CMK (cell line): ENCODE measurements around the gene STARD13.

Source experiments
- DNase-seq: peaks from one replicate; pipeline ENCODE4 v3.0.0-alpha.2; 2010; ENCODE audit warnings: low read depth

Gene STARD13

DNA sequence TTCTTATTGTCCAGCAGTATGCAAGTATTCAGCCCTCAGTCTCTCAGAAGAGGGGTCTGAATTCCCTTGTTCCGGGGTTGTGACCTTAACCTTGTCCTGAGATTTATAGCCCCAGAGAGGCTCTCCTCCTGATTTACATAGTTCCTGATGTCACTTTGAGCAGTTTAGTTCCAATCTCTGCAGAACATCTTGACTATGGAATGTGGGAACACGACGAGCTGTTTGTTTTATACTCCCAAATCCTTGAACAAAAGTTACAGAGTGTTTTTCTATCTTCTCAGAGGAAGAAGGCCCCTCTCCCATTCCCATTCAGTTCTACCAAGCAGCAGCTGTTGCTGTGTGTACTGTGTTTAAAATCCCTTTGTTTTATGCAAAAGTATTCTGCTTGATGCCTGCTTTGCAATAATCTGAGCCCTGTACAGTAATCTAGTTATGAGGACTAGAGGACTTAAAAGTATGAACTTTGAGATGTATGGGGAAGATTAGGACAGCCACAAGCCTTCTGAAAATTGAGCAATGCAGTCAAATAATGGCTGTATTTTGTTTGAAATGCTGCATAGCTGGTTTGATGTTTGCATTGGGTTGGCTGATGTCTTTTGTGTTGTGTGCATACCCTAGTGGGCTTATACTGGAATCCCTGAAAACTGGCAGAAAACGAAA is 194.7 kb downstream of the STARD13 start:
- no peak for DNase-seq

- no peak for DNase-seq
Observed at GRCh38 chr13:33089311-33089710, 196.2 kb downstream of the STARD13 start.

- no peak for DNase-seq
Observed at GRCh38 chr13:33087790-33088189, 197.8 kb downstream of the STARD13 start.

GRCh38 chr13:33087091-33087490 is 198.5 kb downstream of the STARD13 start:
- DNase-seq: no peak

DNA sequence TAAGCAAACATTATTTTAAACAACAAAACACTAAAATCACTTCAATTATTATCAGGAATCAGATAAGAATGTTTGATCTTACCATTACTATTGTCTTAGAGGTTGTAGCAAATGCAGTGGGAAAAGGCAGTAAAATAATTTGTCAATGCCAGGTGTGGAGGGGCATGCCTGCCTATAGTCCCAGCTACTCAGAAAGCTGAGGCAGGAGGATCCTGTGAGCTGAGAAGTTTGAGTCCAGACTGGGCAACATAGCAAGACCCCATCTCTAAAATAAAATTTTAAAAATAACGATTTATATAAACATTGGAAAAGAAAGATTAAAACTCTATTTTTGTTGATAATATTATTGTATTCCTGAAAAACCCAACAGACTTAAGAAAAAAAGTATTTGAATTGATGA is 202.5 kb downstream of the STARD13 start:
- DNase-seq: no peak

- no peak for DNase-seq
Observed at GRCh38 chr13:33081666-33082065, 203.9 kb downstream of the STARD13 start.

- DNase-seq: no peak
Observed at GRCh38 chr13:33080972-33081590, 204.5 kb downstream of the STARD13 start.

- DNase-seq: no peak
Observed at GRCh38 chr13:33079960-33080359, 205.6 kb downstream of the STARD13 start.

DNA sequence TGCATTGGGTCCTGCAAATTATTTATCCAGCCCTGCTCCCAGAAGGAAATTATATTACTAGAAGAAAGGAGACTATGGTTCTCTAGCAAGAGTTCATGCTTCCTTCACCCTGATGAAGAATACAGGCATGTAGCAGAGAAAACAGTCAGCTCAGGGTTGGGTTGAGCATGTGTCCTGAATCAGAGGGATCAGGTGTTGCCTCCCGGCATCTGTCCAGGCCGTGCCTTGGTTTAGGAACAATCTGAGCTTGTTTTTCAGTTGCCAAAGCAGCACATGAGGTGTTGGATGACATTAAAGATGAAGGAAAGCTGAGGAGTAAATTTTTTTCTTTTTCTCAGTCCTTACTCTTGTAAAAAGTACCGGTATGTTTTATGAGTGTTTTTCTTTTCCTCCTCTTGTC is 207.3 kb downstream of the STARD13 start:
- DNase-seq: no peak

DNA sequence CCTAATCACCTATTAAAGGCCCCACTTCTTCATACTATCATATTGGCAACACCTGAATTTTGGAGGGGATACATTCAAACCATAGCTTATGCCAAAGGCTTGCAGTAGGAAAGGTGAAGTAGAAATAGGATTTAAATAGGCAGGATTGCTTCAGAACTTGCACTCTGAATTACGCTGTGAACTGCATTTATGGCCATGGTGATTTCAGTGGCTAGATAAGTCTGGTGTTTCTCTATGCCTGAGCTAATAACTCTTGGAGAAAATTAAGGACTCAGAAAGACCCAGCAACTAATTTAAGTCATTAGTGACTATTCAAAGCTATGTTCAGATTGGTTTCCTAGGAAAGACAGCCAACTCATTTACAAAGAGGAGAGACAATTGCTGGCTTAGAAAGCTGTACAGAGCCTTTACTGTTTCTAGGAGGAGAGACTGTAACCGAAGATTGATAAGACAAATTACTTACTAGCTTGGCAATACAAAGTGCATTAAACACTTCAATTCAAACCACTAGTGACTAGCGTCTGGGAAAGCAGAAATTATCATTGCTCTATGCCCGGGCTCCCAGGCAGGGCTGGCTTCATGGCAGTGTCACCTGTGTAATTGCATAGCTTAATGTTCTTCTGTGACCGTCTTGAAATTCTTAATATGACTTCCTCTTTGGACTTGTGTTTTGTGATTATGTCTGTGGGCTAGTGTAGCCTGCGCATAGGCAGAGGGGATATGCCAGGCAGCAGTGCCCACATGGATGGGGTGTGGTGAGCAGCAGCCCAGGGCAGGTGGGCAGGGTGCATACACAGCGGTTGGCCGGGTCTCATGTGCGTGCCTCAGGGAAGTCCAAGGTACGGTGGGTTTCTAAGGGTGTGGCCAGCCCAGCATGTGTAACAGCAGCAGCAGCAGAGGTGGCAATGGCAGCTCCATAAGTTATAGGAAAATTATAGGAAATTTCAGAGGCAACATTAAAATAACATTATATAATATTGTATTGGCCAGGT is 209.3 kb downstream of the STARD13 start:
- DNase-seq: no peak

GRCh38 chr13:33073338-33073737 is 212.2 kb downstream of the STARD13 start:
- DNase-seq: no peak

DNA sequence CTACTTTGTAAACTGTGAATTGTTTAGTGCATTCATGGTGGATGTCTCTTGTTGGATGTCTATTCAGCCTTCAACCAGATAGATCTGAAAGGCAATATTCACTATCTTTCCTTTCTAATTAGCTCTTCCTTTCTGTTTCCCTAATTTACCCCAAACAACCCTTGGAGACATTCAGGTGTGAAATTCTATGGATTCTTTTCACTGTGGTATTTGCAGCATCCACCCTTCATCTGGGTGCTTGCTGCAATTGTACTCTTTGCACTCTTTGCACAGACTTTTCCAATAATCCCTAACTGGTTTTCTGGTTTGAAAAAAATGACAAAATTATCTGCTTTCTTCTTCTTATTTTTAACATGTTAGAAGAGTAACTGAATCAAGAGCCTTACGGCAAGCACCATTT is 212.8 kb downstream of the STARD13 start:
- DNase-seq: no peak

- no peak for DNase-seq
Observed at GRCh38 chr13:33072282-33072681, 213.3 kb downstream of the STARD13 start.

DNA sequence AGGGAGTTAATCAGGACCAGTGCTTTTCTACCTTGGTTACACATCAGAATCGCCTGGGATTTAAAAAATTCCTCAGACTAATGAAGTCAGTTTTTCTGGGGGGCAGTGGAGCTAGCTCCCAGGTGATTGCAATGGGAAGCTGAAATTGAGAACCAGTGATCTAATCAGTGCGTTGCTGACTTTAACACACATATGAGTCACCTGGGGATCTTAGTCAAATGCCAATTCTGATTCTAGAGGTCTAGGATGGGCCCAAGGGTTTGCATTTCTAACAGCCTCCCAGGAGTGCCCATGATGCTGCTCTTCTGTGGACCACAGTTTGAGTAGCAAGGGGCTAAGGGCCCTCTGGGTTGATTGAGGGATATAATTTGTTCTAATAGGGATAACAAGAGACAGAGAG is 214.8 kb downstream of the STARD13 start:
- DNase-seq: no peak

DNA sequence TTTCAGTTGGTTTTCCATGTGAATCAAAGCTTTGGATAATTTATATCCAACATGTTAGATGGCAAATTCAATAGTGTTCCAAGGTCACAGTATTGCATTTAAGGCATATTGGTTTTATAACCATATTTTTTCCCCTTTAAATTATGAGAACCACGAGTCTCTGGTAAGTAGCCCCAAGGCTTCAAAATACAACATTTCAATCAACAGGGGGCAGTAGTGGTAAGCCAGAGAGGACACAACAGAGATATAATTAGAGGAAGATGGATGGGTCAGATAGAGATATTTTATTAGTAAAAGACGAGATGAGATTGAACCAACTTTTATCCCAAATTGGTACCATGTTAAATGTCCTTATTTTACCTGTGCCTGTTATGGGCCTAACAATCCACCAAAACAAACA is 216.2 kb downstream of the STARD13 start:
- no peak for DNase-seq

- DNase-seq: no peak
Observed at GRCh38 chr13:33066329-33066728, 219.2 kb downstream of the STARD13 start.

DNA sequence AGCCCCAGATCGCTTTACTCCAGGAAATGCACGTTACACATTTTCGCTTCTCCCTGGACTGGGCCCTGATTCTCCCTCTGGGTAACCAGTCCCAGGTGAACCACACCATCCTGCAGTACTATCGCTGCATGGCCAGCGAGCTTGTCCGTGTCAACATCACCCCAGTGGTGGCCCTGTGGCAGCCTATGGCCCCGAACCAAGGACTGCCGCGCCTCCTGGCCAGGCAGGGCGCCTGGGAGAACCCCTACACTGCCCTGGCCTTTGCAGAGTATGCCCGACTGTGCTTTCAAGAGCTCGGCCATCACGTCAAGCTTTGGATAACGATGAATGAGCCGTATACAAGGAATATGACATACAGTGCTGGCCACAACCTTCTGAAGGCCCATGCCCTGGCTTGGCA is 224.7 kb downstream of the STARD13 start:
- no peak for DNase-seq

- DNase-seq: no peak
Observed at GRCh38 chr13:33058776-33059327, 226.7 kb downstream of the STARD13 start.

GRCh38 chr13:33057019-33057780 is 228.4 kb downstream of the STARD13 start:
- DNase-seq: no peak

DNA sequence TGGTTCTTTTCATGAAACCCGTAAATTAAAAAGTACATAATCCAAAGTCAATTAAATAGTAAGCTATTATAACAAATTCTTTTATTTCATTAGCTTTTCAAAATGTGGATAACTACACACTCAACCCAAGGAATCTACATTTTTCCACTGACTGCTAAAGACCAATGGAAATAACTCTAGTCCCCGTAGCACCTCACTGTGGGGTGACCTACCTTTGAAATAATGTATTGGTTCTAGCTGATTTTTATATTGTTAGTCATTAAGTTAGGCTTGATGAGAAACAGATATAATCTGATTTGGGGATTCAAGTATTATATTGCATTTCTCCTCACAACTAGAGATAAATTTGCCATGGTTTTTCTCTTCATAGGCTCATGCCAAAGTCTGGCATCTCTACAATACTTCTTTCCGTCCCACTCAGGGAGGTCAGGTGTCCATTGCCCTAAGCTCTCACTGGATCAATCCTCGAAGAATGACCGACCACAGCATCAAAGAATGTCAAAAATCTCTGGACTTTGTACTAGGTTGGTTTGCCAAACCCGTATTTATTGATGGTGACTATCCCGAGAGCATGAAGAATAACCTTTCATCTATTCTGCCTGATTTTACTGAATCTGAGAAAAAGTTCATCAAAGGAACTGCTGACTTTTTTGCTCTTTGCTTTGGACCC is 232.0 kb downstream of the STARD13 start:
- DNase-seq: no peak
